ENCODE data around the gene MICAL3.

DNA sequence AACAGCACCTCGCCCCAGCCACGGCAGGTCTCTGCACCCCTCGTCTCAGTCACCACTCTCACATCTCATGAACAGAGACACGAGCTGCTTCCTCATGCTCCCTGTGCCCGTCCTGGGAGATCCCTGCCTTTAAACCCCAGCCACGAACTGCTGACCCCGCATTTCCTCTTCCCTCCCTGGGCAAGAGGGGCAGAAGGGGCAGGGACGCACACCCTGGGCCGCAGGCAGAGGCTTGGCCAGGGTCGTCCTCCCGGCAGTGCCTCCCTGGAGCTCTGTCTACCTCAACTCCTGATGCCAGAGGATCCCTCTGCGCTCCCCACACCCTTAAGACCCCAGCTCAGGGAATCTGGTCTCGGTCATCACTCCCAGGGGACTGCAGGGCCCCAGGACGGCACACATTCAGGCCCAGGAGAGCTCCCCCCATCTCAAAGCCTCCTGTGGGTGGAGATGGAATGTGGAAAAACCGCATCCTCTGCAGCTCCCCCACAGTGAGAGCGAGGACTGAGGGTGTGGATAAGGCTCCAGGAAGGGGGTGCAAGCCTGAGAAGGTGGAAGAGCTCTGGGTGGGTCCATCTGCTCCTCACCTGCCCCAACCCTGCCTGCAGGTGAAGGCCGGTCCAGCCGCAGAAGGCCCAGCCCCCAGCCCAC, 251.3 kb downstream of the MICAL3 start:
- TF ChIP-seq, protein P1, sequence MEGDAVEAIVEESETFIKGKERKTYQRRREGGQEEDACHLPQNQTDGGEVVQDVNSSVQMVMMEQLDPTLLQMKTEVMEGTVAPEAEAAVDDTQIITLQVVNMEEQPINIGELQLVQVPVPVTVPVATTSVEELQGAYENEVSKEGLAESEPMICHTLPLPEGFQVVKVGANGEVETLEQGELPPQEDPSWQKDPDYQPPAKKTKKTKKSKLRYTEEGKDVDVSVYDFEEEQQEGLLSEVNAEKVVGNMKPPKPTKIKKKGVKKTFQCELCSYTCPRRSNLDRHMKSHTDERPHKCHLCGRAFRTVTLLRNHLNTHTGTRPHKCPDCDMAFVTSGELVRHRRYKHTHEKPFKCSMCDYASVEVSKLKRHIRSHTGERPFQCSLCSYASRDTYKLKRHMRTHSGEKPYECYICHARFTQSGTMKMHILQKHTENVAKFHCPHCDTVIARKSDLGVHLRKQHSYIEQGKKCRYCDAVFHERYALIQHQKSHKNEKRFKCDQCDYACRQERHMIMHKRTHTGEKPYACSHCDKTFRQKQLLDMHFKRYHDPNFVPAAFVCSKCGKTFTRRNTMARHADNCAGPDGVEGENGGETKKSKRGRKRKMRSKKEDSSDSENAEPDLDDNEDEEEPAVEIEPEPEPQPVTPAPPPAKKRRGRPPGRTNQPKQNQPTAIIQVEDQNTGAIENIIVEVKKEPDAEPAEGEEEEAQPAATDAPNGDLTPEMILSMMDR (IDR thresholded peaks at IDR 0.05), result no peak
- TF ChIP-seq EZH2 (IDR thresholded peaks at IDR 0.05), result no peak

Measured in neural progenitor cell (in vitro differentiated cells).